ENCODE measurements around the gene GPRC5C. TPM values are rescaled to one million over a fixed set of nuclear protein-coding genes. Genes with fewer than 3 reads are reported as not detected.

The GPRC5C gene
- total and polyA plus RNA-seq, 4 donors = 41.9 to 81.4 (median 66.1) TPM

DNA sequence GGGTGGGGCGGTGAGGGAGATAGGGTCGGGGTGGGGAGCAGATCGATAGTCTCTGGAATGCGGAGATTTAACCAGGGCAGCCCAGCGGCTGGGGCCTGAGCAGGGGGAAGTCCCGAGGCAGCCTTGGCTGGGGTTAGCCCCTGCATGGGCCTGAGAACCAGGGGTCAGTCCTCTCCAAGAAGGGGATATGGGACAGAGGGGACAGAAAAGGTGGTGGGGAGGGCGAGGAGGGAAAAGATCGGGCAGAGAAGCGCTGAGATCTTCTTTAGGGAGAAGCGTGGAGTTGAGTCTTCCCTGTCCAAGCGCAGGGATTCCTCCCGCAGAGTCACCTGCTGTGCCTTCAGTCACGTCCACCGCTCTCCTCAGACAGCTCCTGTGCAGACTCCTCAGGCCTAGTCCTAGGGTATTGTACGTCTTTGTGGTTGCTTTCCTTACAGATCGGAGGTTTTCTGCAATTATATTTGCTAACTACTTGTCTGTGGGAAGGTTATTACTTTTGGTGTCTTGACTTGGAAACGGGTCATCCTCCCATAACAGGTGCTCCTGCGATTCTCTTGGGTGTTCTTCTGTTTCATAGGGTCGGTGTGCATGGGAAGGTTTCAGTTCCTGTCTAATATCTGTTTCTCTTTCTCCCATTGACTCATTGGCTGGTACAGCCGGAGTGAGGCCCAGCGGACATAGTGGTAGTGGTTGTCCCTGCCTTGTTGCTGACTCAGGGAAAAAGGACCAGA is 35.5 kb downstream of the GPRC5C start:
- Histone ChIP-seq H3K9me3 (ENCODE audit: control insufficient read depth in 4 of 4, insufficient read depth in 3 of 4, low read length in 3 of 4) (peaks cover 0 to 2% (median 0%) of the 10 kb centered on the region in 4 donors), H3K9ac (ENCODE audit: insufficient read depth in 1 of 2, low read length in 2 of 2) (no peak overlapping the region), H3K4me1 (ENCODE audit: control insufficient read depth in 5 of 5, insufficient read depth in 5 of 5, low read length in 5 of 5) (peaks cover 0 to 4% (median 0%) of the 10 kb centered on the region in 5 donors), H3K36me3 (ENCODE audit: control insufficient read depth in 4 of 4, insufficient read depth in 4 of 4, low read length in 4 of 4) (no peaks in the 10 kb centered on the region), H3K27me3 (ENCODE audit: control insufficient read depth in 3 of 3, insufficient read depth in 3 of 3, low read length in 2 of 3) (peaks cover 0 to 29% (median 28%) of the 10 kb centered on the region in 3 donors), H3K27ac (ENCODE audit: low read depth in 1 of 2, low read length in 1 of 2) (no peak overlapping the region), H3K4me3 (no peak overlapping the region)
- TF ChIP-seq, protein P1, sequence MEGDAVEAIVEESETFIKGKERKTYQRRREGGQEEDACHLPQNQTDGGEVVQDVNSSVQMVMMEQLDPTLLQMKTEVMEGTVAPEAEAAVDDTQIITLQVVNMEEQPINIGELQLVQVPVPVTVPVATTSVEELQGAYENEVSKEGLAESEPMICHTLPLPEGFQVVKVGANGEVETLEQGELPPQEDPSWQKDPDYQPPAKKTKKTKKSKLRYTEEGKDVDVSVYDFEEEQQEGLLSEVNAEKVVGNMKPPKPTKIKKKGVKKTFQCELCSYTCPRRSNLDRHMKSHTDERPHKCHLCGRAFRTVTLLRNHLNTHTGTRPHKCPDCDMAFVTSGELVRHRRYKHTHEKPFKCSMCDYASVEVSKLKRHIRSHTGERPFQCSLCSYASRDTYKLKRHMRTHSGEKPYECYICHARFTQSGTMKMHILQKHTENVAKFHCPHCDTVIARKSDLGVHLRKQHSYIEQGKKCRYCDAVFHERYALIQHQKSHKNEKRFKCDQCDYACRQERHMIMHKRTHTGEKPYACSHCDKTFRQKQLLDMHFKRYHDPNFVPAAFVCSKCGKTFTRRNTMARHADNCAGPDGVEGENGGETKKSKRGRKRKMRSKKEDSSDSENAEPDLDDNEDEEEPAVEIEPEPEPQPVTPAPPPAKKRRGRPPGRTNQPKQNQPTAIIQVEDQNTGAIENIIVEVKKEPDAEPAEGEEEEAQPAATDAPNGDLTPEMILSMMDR (IDR thresholded peaks at IDR 0.05; ENCODE audit: control extremely low read depth, extremely low read depth) = no peak
- DNase-seq (no peak), ATAC-seq (ENCODE audit: insufficient read depth, low FRiP score) (no peak)
- WGBS, 2 donors = 18 to 42% methylated on average over 21 of the region's 21 CpGs

DNA sequence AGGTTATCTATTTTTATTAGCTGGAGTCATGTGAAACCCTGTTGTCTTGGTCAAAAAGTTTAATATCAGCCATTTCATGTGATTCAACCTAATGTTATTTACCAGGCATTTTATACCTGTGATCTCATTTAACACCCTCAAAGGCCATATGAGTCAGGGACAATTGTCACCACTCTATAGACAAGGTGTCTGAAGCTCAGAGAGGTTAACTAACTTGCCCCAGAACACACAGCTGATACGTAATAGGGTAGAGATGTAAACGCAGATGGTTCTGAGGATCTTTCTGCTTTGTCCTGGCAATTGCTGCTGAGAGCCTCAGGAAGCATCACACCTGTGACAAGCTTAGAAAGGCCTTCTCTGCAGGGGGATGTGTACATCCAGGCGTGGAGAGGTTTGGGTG is 39.5 kb downstream of the GPRC5C start:
- DNase-seq = no peak
- 84 to 96% methylated on average over 3 of the region's 3 CpGs for WGBS, 2 donors
- no peak overlapping the region for H3K27ac ChIP-seq (ENCODE audit: low read depth in 1 of 2, low read length in 1 of 2)

DNA sequence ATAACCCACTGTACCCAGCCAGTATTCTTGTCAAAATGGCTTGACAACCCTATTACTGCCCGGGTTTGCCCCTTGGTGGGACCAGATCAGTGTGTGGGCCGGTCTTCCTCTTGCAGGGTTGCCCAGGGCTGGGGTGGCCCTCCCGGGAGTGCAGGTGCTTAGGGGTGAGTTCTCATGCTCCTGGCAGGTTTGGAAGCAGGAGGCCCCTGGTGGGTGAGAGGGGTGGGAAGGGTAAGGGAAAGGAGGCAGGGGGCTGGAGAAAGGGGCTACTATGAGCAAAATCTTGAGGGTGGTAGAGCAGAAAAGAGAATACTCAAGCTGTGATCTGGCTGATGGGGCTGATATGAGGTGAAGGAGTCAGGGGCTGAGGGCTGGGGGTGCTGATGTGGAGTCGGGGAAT is 41.0 kb downstream of the GPRC5C start:
- ATAC-seq (ENCODE audit: insufficient read depth, low FRiP score) (no peak), DNase-seq (no peak)
- H3K27ac ChIP-seq (ENCODE audit: low read depth in 1 of 2, low read length in 1 of 2) = no peak overlapping the region
- WGBS, 2 donors = 85 to 93% methylated on average over 4 of the region's 4 CpGs
- no peaks in the 10 kb centered on the region for H3K4me1 ChIP-seq (ENCODE audit: control insufficient read depth in 5 of 5, insufficient read depth in 5 of 5, low read length in 5 of 5)
- peaks cover 0 to 6% (median 2%) of the 10 kb centered on the region in 4 donors for H3K9me3 ChIP-seq (ENCODE audit: control insufficient read depth in 4 of 4, insufficient read depth in 3 of 4, low read length in 3 of 4)
- H3K36me3 ChIP-seq (ENCODE audit: control insufficient read depth in 4 of 4, insufficient read depth in 4 of 4, low read length in 4 of 4) = no peaks in the 10 kb centered on the region
- H3K4me3 ChIP-seq = no peak overlapping the region
- H3K27me3 ChIP-seq (ENCODE audit: control insufficient read depth in 3 of 3, insufficient read depth in 3 of 3, low read length in 2 of 3) = peaks cover 0 to 7% (median 0%) of the 10 kb centered on the region in 3 donors
- no peak overlapping the region for H3K9ac ChIP-seq (ENCODE audit: insufficient read depth in 1 of 2, low read length in 2 of 2)
- TF ChIP-seq, protein P1 (IDR thresholded peaks at IDR 0.05; ENCODE audit: control extremely low read depth, extremely low read depth) = no peak

More for the DNA sequence above, 39.5 kb downstream of the GPRC5C start:
- H3K9ac ChIP-seq (ENCODE audit: insufficient read depth in 1 of 2, low read length in 2 of 2) = no peak overlapping the region
- TF ChIP-seq, protein P1 (IDR thresholded peaks at IDR 0.05; ENCODE audit: control extremely low read depth, extremely low read depth) = no peak
- no peak for ATAC-seq (ENCODE audit: insufficient read depth, low FRiP score)
- H3K36me3 ChIP-seq (ENCODE audit: control insufficient read depth in 4 of 4, insufficient read depth in 4 of 4, low read length in 4 of 4) = no peaks in the 10 kb centered on the region
- no peaks in the 10 kb centered on the region for H3K4me1 ChIP-seq (ENCODE audit: control insufficient read depth in 5 of 5, insufficient read depth in 5 of 5, low read length in 5 of 5)
- no peak overlapping the region for H3K4me3 ChIP-seq
- peaks cover 0 to 19% (median 12%) of the 10 kb centered on the region in 3 donors for H3K27me3 ChIP-seq (ENCODE audit: control insufficient read depth in 3 of 3, insufficient read depth in 3 of 3, low read length in 2 of 3)
- H3K9me3 ChIP-seq (ENCODE audit: control insufficient read depth in 4 of 4, insufficient read depth in 3 of 4, low read length in 3 of 4) = peaks cover 0 to 6% (median 2%) of the 10 kb centered on the region in 4 donors

Measured in lung (tissue), 12 donors.